ENCODE data around the gene PTPRU.

DNA sequence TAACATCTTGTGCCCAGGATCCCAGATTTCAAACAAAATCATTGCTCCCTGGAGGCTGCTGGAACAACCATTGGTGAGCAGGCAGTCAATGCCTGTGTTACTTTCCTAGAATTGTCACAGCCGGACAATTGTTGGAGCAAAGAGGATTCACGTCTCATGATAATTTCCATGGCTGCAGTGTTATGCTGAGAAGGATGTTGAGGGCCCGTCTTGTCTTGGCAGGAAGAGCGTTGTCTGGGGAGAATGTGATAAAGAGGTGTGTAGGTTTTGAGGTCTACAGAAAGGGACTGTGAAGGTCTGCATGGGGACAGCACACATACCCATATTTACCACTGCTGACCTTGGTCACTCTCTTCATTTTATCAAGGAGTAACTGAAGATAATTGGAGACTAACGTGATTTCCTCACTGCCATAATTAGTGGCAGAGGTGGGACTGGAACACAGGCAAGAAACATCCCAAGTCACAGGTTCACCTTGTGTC lies 11.9 kb upstream of the PTPRU start:
- TF ChIP-seq, protein P1, sequence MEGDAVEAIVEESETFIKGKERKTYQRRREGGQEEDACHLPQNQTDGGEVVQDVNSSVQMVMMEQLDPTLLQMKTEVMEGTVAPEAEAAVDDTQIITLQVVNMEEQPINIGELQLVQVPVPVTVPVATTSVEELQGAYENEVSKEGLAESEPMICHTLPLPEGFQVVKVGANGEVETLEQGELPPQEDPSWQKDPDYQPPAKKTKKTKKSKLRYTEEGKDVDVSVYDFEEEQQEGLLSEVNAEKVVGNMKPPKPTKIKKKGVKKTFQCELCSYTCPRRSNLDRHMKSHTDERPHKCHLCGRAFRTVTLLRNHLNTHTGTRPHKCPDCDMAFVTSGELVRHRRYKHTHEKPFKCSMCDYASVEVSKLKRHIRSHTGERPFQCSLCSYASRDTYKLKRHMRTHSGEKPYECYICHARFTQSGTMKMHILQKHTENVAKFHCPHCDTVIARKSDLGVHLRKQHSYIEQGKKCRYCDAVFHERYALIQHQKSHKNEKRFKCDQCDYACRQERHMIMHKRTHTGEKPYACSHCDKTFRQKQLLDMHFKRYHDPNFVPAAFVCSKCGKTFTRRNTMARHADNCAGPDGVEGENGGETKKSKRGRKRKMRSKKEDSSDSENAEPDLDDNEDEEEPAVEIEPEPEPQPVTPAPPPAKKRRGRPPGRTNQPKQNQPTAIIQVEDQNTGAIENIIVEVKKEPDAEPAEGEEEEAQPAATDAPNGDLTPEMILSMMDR (IDR thresholded peaks at IDR 0.05): no peak
- TF ChIP-seq ZFX (IDR thresholded peaks at IDR 0.05; ENCODE audit: borderline replicate concordance): no peak
